RKO (cell line): ENCODE results near the gene ST6GAL1.
A peak's percentile ranks its signal among the peaks of the same experiment; 100 is the strongest.
"Not testable (repeated sequence)": the region's sequence is repeated elsewhere in the genome, so short reads cannot be mapped to it uniquely, and the experiment has no call there.

ENCODE experiments used
- DNase-seq: peaks from one replicate; pipeline ENCODE4 v3.0.0-alpha.2; 2016; ENCODE audit warnings: low spot score

Gene ST6GAL1

DNA sequence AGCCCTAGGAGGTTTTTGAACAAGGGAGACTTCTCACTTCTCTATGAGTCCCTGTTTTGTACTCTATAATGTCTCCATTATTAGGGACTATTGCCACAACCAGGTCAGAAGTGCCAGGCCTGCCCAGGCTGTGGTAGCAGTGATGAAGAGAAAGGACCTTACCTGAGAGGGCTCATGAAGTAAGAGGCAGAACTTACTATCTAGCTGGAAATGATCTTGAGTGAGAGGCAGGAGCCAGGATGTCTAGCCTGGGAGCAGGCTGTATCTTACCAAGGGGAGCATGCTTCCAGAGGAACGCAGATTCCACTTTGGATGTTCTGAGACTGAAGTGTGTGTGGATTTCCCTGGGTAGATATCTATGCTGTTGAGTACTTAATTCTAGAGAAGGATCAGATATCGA, 115.7 kb downstream of the ST6GAL1 start:
- no peak for DNase-seq

DNA sequence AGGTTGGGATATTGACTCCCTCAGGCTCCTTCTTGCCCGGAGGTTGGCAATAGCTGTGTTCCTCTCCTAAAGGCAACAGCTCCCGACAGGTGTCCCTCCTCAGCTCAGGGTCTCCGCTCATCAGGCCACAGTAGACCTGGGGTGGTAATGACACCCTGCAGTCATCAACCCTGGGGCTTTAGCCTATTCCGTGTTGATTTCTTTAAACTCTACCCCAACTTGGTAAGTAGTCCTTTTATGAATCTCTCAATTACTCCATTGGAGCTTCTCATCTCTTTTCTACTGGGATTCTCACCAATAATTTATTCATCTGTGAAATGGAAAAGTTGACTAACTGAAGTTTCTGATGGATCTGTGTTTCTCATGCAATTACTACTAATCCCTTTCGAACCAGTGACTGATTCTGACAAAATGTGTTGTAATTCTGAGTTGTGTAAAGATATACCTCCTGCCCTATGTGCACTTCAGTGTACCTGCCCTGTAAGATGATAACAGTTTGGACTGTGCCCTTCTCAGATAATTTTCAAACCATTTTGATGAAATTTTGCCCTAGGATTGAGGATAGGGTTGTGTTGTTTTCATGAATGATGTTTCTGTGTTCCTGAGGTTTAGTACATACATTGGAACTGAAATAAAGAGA, 119.3 kb downstream of the ST6GAL1 start:
- DNase-seq: no peak

DNA sequence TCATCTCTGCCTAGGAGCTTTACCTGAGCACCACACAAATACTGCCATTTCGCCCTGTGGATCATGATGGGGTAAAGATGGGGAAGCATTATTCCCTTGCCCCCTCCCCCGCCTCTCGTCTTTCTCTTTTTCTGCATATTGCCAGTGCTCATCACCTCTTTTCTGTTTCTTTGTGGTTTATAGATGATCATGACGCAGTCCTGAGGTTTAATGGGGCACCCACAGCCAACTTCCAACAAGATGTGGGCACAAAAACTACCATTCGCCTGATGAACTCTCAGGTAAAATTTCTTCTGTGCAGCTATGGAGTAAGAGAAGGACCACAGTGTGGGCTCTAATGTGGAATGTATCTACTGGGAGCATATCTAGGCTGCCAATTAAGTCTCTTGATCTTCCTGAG, 120.7 kb downstream of the ST6GAL1 start:
- DNase-seq: no peak

DNA sequence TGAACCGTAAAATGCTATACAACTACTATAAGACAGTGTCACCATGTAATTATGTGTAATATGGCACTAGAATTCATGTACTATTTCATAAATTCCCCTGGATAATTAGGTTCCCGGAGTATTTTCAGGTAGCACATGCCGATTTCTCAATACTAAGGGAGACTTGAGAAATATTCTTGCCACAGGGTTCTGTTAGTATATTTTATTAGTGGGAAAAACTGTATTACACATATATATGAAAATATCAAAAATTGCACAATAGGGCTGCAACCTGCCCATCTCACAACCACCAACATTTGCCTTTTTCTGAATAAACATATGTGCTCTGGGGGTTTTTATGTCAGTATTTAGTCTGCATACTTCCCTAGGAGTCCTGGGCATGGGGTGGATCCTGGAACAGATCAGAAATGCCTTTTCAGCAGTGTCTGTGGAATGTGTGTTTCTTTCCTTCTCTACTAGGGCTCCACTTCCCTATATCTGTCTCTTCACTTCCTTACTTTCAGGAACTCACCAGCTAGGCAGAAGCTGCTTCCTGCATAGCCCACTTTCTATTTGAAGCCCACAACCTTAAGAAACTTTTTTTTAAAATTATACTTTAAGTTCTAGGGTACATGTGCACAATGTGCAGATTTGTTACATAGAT, 121.5 kb downstream of the ST6GAL1 start:
- no peak for DNase-seq

DNA sequence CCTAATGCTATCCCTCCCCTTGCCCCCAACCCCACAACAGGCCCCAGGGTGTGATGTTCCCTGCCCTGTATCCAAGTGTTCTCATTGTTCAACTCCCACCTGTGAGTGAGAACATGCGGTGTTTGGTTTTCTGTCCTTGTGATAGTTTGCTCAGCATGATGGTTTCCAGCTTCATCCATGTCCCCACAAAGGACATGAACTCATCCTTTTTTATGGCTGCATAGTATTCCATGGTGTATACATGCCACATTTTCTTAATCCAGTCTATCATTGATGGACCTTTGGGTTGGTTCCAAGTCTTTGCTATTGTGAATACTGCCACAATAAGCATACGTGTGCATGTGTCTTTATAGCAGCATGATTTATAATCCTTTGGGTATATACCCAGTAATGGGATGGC, 122.1 kb downstream of the ST6GAL1 start:
- not testable (repeated sequence) for DNase-seq

DNA sequence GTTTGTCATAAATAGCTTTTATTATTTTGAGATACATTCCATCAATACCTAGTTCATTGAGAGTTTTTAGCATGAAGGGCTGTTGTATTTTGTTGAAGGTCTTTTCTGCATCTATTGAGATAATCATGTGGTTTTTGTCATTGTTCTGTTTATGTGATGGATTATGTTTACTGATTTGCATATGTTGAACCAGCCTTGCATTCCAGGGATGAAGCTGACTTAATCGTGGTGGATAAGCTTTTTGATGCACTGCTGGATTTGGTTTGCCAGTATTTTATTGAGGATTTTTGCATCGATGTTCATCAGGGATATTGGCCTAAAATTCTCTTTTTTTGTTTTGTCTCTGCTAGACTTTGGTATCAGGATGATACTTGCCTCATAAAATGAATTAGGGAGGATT, 124.1 kb downstream of the ST6GAL1 start:
- not testable (repeated sequence) for DNase-seq

DNA sequence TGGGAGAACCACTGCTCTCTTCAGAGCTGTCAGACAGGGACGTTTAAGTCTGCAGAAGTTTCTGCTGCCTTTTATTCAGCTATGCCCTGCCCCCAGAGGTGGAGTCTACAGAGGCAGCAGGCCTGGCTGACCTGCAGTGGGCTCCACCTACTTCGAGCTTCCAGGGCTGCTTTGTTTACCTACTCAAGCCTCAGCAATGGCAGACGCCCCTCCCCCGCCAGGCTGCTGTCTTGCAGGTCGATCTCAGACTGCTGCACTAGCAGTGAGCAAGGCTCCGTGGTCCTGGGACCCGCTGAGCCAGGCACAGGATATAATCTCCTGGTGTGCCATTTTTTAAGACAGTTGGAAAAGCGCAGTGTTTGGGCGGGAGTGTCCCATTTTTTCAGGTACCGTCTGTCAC, 127.5 kb downstream of the ST6GAL1 start:
- not testable (repeated sequence) for DNase-seq

DNA sequence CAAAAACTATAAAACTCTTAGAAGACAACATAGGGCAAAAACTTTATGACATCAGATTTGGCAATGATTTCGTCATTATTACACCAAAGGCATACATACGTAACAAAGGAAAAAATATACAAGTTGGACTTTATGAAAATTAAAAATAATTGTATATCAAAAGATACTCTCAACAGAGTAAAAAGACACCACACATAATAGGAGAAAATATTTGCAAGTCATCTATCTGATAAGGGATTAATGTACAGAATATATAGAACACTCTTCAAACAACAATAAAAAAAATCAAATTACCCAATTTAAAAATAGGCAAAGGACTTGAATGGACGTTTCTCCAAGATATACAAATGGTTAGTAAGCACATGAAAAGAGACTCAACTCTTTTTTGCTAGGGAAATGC, 131.4 kb downstream of the ST6GAL1 start:
- no peak for DNase-seq

DNA sequence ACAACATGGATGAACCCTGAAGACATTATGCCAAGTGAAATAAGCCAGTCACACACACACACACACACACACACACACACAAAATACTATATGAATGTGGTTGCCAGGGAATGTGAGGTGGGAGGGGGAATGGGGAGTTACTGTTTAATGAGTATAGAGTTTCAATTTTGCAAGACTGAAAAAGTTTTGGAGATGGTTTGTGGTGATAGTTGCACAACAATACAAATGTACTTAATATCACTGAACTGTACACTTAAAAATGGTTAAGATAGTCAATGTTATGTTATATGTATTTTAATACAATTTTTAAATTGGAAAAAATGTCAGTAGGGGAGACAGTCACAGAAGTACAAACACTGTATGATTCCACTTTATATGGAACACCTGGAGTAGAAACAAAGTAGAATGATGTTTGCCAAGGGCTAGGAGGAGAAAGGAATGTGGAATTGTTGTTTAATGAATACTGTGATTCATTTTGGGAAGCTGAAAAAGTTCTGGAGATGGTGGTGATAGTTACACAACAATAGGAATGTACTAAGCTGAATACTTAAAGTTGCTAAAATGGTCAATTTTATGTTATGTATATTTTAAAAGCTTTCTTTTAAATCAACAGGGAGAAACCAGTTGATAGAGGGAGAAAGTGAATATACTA, 132.3 kb downstream of the ST6GAL1 start:
- DNase-seq: no peak

DNA sequence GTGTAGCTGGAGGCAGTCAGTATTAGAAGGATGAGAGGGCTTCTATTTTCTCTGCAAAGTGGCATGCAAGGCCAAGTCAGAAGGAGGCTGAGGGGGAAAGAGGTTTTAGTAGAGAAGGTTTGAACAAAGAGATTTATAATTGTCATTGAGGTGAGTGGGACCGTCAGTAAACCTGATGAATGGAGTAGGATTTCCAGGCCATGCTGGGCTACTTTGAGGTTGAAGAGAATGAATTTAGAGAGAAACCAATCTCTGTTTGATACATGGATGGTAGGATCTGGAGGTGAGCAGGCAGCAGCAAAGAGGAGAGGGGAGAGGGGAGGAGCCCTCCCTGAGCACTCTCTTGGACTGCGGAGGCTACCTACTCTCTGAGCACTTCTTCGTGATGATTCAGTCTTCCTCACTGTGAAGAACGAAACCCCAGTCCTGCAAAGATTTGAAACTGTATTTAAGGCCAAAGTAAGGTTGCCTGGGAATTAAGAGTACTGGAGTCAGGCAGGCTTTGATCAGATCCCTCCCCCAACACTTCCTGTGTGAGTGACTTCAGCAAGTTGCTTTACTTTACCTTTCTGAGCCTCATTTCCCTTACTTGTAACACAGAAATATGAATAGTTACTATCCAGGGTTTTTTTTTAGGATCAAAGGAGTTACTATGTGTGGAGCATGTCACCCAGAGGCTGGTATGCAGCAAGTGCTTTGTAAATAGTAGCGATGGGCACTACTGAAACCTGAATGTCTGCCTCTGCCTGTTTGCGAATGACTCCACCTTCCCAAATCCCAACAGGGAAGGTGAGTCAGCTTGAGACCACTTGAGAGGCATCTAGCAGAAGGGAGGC, 133.2 kb downstream of the ST6GAL1 start:
- no peak for DNase-seq

DNA sequence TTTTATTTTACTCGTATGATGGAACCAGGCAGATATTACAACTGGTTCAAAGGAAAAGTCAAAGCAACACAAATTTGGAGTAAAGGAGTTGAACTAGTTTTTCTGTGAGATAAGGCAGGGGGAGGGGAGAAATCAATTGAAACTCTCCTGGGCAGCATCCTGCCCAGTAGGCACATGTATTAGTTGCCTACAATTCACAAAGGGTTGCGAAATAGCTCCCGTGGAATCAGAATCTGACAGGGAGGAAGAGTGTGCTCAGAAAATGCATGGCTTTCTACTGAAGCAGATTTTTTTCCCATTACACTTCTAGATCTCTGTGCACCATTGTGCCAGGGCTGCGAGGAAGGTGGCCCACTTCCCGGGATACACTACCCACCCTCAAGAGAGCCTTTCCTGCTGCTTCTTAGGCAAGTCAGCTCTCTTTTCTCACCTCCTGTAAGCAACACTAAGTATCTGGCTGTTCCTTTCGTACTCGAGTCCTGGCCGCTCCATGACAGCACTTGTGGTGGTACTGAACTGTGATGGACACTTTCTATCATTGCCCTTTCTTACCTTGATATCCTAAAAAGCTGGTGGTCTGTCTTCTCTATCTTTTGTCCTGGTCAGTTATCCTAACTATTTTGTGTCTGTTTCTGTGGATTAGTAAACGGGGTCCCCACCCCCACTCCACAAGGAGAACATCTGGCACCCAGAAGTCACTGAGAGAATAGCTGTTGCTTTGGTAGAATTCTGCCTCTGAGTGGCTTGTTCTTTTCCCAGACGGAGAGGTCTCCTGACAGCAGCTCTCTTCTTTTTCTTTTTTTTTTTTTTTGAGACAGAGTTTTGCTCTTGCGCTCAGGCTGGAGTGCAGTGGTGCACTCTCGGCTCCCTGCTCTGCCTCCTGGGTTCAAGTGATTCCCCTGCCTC, 134.1 kb downstream of the ST6GAL1 start:
- DNase-seq: no peak

DNA sequence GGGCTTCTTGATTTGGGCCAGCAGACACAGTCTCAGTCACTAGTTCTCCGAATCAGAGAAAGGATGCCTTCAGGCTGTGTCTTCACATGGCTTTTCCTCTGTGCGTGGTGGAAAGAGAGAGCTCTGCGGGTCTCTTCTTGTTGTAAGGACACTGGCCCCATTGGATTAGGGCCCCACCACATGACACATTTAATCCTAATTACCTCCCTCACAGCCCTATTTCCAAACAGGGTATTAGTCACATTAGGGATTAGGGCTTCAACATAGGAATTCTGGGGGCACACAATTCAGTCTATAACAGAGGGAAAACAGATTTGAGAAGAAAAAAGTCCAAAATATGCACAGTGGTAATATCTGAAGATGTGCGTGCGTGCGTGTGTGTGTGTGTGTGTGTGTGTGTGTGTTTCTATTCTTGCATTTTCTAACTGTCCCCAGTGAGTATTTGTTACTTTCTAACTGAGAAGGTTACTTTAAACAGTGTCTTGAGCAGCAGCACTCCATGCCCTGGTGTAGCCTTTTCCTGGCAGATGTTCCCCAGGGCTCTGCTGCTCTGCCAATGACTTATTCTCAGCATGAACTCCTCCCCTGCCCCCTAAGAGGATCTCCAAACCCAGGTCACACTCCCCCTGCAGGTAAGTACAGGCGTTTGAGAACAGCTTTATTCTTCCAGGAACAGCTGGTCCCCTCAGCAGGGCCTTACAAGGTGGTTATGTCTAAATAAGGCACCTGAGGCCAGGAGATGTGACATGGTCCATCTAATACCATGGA, 136.1 kb downstream of the ST6GAL1 start:
- DNase-seq: peak; percentile 52

DNA sequence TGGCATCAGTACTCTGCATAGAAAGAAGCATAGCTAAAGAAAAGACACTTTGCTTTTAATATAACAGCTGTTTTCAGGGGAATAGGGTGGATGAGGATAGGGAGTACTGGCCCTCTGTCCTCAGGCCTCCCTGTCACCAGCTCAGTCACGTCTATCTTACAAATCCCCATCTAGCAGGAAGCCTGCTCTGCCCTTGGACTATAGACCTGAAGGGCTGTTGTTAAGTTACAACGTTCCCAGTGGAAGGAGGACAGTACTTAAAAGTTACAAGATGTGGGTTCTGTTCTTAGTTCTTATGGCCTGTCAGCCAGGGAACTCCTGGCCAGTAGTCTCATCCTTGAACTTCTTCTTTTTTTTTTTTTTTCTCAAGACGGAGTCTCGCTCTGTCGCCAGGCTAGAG, 138.5 kb downstream of the ST6GAL1 start:
- no peak for DNase-seq

DNA sequence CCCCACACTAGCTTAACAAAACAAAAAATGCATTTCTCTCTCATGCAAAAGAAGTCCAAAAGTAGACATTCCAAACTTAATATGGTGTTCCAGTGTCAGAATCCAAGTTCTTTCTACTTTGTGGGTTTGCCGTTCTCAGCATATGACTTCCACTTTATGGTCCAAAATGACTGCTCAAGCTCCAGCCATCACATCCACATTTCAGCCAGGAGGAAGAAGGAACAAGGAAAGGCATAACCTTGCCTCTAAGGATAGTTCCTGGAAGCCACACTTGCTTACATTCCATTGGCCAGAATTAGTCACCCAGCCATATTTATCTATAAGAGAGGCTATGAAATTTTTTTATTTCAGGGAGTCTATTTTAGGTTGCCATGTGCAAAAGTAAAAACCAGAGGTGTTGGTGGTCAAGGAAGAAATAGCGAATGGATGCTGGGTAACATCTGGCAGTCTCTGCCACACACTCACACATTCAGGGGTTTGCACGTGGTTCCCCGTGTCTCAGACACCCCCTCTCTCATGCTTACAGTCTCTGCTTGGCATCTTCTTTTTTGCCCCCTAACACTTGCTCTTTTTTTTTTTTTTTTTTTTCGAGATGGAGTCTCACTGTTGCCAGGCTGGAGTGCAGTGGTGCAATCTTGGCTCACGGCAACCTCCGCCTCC, 139.7 kb downstream of the ST6GAL1 start:
- DNase-seq: no peak

DNA sequence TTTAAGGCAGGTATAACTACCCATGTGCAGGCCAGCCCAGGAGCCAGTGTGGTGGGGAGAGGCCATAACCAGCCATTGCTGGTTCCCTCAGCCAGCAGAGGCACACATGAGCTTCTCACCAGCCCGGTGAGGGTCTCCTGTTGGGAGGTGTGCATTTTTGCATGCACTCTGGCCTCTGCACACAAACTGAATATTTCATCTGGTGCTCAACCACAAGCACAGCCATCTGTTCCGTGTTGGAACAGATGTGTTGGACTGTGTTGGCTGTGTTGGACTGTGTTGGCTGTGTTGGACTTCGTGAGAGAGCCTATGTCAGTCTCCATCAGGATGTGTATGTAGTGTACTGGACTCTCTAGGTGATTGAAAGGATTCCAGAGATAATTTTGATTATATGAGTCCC, 141.8 kb downstream of the ST6GAL1 start:
- DNase-seq: no peak

DNA sequence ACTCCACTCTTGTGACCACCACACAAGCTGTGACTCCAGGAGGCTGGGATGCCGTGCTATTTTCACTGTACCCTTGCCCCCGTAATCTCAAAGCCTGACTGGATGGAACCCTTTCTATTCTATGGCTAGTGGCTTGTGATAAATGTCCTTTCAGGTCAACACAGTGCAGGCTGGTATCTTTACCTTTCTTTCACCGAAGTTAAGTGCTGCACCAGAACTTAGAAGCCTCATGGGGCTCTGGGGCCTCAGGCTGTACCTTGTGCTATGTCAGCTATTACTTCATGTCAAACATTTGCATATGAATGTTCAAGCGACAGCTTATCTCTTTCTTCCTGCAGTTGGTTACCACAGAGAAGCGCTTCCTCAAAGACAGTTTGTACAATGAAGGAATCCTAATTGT, 142.2 kb downstream of the ST6GAL1 start:
- DNase-seq: no peak

DNA sequence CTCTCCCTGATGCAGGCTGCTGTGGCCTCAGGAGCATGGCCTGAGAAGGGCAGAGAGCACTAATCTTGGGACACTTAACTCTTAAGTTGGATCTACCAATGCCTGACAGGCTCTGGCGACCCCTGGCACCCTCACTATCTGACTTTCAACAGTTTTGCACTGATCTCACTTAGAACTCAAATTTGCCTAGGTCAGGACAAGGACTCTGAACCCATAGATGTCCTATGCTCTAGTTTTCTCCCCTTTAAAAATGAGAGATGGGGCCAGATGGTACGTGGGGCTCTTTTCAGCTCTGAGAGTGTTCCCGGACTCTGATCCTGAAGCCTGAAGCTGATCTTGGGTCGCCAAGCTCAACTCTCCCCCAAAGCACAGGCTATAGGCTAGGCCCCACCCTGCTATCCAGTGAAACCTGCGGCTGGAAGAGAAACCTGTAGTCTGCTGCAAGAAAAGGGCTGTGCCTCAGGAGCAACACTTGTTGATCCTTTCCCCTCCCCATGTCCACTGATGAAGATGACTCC, 143.3 kb downstream of the ST6GAL1 start:
- no peak for DNase-seq

DNA sequence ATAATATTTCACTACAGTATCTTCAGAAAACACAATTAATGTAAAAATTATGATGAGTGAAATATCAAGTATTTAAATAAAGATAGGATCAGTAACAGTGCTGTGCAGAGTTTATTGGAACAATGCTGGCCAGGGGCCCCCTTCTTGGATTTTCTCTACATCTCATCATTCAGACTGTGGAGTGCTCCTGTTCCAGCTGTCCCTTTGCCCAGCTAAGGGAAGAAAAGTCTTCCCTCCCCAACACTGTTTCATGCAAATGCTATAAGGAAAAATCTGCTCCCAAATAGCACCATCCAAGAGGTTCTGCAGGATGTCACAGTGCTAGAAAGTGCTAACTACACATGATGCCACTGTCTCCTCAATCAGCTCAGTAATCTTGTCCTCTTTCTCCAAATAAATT, 144.5 kb downstream of the ST6GAL1 start:
- no peak for DNase-seq

DNA sequence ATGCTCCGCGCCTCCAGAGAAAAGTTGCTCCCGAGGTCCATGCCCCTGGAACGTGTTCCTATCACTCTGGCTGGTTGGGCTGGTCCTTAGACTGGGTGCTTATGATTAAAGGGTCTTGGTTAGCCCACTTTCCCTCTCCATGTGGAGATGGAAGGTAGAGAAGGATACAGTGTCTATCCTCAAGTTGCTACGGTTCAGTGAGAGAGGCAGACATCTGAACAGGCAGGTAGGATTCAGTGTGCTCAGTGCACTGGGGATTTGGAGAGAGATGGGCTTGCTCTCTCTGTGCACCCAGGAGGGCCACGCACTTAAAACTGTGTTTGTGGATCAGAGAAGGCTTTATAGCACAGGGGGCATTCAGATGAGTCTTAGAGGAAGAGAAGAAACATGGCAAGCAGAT, 146.0 kb downstream of the ST6GAL1 start:
- DNase-seq: no peak

DNA sequence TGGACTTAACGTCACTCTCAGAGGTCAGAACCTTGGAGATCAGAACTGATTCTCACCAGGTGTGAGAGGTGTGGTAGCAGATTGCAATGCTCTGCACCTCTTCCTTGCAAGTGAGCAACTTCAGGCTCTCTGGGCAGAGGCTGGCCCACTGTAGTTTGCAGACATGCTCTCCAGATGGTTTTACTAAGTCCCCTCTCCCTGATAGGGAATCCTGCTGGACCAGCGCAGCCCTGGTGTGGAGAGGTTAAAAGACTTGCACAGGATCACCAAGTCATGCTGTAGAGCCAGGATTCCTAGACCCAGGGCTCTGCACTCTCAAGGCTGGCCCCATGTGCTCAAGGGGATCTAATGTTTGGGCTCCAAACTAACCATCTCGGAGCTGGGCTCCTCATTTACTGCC, 146.8 kb downstream of the ST6GAL1 start:
- DNase-seq: no peak
